SK-N-SH treated with all-trans-retinoic acid at 6 μM for 48 hours (cell line): Measurements from ENCODE around the gene PRPSAP2.

Experiments
- BACH2 ChIP-seq: fragments of 250-450 bp; sonication (Bioruptor Pico); IDR thresholded peaks from 2 replicates; pipeline ENCODE4 v1.9.0; 2021; ENCODE audit warnings: mild to moderate bottlenecking, borderline replicate concordance
- CSDC2 ChIP-seq: fragments of 250-450 bp; sonication (Bioruptor Pico); IDR thresholded peaks from 2 replicates; pipeline ENCODE4 v1.5.0; 2020; ENCODE audit warnings: mild to moderate bottlenecking, moderate library complexity
- PATZ1 ChIP-seq: fragments of 250-450 bp; sonication (Bioruptor Pico); IDR thresholded peaks from 2 replicates; pipeline ENCODE4 v1.8.0; 2020; ENCODE audit warnings: mild to moderate bottlenecking, moderate library complexity, borderline replicate concordance
- TOX ChIP-seq: fragments of 250-450 bp; sonication (Bioruptor Pico); IDR thresholded peaks from 2 replicates; pipeline ENCODE4 v1.8.0; 2021; ENCODE audit warnings: mild to moderate bottlenecking, moderate library complexity, borderline replicate concordance
- ZFP3 ChIP-seq: fragments of 250-450 bp; sonication (Bioruptor Pico); IDR thresholded peaks from 2 replicates; pipeline ENCODE4 v1.5.0; 2020; ENCODE audit warnings: mild to moderate bottlenecking, moderate library complexity
- ZFP30 ChIP-seq: fragments of 450-650 bp; formaldehyde crosslinking; IDR thresholded peaks from 2 replicates; pipeline ENCODE4 v1.5.0; 2022; ENCODE audit warnings: mild to moderate bottlenecking, moderate library complexity
- ZNF70 ChIP-seq: fragments of 450-650 bp; formaldehyde crosslinking; IDR thresholded peaks from 2 replicates; pipeline ENCODE4 v1.5.0; 2020; ENCODE audit warnings: mild to moderate bottlenecking, moderate library complexity
- ZNF8 ChIP-seq: fragments of 450-650 bp; formaldehyde crosslinking; IDR thresholded peaks from 2 replicates; pipeline ENCODE4 v1.5.0; 2020; ENCODE audit warnings: mild to moderate bottlenecking, moderate library complexity

GRCh38 chr17:18860161-18860972 is 2.4 kb downstream of the PRPSAP2 start:
- TF ChIP-seq ZFP30 (no peak), TOX (CRISPR knock-in tag) (no peak), ZNF8 (CRISPR knock-in tag) (no peak), BACH2 (CRISPR knock-in tag) (no peak), ZFP3 (CRISPR knock-in tag) (no peak), ZNF70 (CRISPR knock-in tag) (no peak), PATZ1 (CRISPR knock-in tag) (no peak), CSDC2 (CRISPR knock-in tag) (no peak)
